Measurements from ENCODE around the gene GEMIN5.
"Not testable (repeated sequence)": the region's sequence is repeated elsewhere in the genome, so short reads cannot be mapped to it uniquely, and the experiment has no call there.

Gene GEMIN5

DNA sequence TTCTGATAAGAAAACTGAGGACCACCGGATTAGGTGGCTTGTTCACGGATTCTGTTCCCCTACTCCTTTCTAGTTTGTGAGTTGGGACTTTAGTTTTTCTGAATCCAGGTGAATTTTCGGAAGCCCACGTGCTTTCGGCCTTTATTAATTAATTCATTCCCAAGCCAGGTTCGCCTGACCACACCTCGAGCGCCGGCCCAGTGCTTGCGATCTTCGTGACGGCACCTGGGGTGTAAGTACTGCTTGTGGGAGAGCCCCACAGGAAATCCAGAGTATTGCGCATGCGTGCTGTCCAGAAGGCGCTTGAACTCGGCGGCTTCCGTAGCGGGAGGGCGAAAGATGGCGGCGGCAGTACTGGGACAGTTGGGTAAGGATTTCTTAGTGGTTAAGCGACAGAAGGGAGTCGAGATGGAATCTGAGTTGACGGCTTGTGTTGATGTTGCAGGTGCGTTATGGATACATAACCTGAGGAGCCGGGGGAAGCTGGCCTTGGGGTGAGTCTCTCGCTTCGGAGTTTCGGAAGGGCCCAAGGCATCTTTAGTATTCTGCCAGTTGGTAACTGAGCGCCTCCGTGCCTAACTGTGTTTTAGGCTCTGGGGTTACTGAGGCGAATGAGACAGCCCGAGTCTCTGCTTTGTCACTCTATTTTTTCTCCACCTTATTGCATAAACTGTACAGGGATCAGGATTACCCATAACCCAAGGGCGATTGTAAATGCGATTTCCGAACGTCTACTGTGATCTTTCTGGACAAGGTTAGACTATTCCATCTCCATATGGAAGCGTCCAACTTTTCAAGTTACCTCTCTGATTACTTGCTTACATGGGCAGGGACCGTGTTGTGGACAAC, 3.0 kb upstream of the GEMIN5 start, which contains the start of gene MRPL22:
Gene MRPL22 (plus strand): TSS at position 302 of the 849 bp plus-strand sequence. CDS start 38 bp downstream, at position 340.
- DNase-seq, result peak; percentile 92

DNA sequence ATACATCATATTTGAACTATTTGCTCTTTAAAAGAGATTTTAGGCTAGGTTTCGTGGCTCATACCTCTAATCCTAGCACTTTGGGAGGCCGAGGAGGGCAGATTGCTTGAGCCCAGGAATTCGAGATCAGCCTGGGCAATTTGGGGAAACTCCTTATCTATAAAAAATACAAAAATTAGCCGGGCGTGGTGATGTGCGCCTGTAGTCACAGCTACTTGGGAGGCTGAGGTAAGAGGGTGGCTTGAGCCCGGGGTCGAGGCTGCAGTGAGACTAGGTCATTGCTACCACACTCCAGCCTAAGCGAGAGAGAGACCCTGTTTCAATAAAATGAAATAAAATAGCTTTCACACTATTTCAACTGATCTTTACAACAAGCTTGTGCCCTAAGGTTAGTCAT, 2.4 kb upstream of the GEMIN5 start:
- no peak for DNase-seq

GRCh38 chr5:154939387-154939786, 1.4 kb upstream of the GEMIN5 start:
- DNase-seq, result not testable (repeated sequence)

DNA sequence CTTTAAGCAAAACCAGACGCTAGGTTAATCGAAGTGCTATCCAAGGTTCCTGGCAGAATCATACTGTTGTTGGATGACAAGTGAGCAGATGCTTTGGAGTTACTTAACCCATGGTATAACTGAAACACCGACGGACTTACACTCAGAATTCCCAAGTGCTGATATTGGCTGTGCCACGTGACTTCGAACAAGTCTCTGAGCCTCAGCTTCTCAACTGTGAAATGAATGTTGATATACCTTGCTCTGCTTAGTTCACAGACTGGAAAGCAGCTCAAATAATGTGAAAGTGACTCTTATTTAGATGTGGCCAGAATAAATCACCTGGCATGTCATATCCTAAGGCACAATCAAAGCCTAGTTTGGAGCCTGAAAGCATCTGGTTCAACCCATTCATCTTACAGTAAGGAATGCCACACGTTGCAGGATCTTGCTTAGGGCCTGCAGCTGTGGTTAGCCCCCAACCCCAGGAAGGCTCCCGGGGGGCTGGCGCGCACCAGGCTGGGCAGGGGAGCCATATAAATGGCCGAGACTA, 759 bp downstream of the GEMIN5 start:
- no peak for DNase-seq

GRCh38 chr5:154934881-154935280, 3.1 kb downstream of the GEMIN5 start:
- no peak for DNase-seq

- DNase-seq, result no peak
Measured at GRCh38 chr5:154933537-154933936, 4.5 kb downstream of the GEMIN5 start.

DNA sequence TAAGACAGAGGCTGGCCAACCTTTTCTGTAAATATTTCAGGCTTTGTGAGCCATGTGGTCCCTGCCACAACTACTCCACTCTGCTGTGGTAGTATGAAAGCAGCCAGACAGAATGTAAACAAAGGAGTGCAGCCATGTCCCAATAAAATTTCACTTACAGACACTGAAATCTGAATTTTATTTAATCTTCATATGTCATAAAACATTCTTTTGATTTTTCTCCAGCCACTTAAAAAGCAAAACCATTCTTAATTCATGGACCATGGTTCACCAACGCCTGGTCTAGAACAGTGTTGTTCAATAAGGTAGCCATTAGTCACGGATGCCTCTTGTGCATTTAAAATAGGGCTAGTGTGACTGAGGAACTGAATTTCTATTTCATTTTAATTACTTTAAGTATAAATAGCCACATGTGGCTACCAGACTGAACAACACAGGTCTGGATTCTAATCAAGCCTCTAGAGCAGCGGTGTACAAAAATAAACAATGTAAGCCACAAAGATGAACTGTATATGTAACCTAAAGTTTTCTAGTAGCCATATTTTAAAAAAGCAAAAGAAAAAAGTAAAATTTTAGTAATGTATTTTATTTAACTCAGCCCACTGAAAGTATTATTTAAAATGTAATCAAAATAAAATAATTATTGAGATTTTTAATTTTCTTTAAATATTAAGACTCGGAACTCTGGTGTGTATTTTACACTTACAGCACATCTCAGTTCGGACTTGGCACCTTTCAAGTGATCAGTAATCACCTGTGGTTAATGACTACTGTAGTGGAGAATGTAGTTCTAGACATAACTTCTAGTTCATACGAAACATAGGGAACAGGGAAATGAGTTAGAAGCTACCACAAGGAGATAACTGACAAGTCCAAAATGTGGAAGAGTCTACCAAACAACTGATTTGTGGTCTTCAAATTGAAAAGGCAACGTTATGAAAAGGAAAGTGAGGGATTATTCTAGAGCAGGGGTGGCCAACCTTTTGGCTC, 14.3 kb downstream of the GEMIN5 start:
- no peak for DNase-seq

DNA sequence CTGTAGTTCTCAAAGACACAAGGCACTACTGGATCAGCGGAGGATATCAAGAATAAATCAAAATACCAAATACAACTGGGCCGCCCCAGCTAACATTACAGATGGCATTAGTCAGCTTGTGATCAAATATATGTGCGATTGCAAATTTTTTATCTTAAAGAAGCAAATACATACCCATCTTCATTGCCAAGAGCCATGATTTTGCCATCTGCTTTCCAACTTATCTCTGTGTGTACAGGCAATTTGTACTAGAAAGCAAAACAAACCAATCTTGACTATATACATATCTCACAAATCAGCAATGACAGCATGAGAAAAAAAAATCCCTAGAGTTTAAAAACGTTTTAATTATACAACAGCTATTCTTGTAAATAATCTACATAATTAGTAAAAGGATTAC, 20.3 kb downstream of the GEMIN5 start:
- no peak for DNase-seq

GRCh38 chr5:154916874-154917273, 21.1 kb downstream of the GEMIN5 start:
- no peak for DNase-seq

GRCh38 chr5:154905601-154906000, 32.4 kb downstream of the GEMIN5 start:
- not testable (repeated sequence) for DNase-seq

DNA sequence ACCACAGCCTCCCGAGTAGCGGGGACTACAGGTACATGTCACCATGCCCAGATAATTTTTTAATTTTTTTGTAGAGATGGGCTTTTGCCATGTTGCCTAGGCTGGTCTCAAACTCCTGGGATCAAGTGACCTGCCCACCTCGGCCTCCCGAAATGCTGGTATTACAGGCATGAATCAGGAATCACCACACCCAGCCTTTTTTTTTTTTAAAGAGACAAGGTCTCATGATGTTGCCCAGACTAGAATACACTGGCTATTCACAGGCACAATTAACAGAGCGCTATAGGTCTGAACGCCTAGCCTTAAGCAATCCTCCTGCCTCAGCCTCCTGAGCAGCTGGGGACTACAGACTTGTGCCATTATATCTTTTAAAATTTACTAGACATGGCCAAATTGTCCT, 36.1 kb downstream of the GEMIN5 start:
- no peak for DNase-seq

- DNase-seq, result peak; percentile 15
Measured at GRCh38 chr5:154901276-154901675, 36.7 kb downstream of the GEMIN5 start.

- DNase-seq, result no peak
Measured at GRCh38 chr5:154900066-154900465, 37.9 kb downstream of the GEMIN5 start.

DNA sequence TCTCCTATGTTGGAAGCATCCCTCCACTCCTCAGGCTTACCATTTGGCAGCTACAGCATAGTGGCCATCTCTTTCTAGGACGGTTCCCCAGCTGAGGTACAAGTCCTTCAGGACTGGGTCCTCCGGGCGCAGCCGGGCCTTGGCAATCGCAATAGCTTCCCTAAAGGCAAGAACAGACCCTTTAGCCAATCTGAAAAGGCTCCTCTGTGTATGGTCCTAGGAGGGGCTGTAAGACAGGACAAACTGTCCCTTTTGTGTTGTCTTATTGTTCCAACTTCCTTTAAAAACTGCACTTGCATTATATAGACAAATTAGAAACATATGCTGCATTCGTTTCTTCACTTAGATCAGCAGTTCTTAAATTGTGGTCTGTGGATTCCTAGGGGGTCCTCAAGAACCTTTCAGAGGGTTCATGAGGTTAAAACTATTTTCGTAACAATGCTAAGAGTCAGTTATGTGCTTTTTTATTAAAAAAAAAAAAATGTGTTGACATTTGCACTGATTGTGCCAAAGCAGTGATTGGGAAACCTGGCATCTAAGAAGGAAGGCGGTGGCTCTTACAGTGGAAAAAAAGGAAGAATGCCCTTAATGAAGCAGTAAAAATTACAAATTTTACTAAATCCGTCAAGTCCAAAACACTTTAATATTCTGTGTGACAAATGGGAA, 38.7 kb downstream of the GEMIN5 start:
- DNase-seq, result no peak

DNA sequence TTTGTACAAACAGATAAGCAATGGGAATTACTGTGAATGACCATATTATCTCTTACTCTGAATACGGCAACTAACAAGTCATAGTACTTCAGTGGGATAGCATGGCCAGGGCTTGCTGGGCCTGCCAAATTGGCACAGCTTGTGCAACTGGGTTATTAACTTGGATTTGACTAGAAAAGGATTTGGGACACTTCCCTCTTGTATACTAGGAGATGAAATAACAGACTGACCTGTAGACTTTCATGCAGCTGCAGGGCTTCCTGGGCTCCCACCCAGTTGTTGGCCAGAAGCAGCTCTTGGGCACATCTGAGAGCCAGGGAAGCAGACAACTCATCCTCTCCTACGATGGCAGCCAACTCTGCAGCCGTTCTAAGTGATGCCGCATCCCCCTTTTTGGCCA, 39.8 kb downstream of the GEMIN5 start:
- DNase-seq, result no peak

DNA sequence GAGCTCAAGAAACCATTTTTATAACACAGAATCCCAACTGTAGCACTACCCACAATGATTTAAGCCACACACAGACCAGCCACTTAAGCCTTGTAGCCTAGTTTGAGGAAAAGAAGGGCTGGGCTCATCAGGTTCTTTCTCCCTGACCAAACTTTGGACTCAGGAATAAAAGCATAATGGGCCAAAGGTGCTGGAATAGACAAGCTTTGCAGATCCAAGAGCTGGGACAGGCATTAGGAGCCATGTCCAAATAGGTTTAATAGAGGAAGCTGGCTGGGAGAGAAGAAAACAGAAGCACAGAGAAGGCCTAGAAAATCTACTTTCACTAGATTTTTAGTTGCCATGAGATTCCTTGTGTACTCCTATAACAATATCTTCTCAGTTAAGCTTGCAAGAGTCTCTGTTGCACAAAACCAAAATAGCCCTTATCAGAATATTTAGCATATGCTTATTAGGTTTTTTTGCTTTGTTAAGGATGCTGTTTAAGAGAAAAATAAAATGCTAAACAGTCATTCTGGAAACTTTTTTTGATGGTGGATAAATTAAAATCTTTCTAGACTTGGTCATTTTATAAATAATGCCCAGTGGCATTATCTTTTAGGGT, 41.3 kb downstream of the GEMIN5 start:
- DNase-seq, result no peak

- DNase-seq, result no peak
Measured at GRCh38 chr5:154895606-154896561, 42.1 kb downstream of the GEMIN5 start.

- no peak for DNase-seq
Measured at GRCh38 chr5:154893381-154893780, 44.6 kb downstream of the GEMIN5 start.

- no peak for DNase-seq
Measured at GRCh38 chr5:154892369-154892771, 45.6 kb downstream of the GEMIN5 start.

DNA sequence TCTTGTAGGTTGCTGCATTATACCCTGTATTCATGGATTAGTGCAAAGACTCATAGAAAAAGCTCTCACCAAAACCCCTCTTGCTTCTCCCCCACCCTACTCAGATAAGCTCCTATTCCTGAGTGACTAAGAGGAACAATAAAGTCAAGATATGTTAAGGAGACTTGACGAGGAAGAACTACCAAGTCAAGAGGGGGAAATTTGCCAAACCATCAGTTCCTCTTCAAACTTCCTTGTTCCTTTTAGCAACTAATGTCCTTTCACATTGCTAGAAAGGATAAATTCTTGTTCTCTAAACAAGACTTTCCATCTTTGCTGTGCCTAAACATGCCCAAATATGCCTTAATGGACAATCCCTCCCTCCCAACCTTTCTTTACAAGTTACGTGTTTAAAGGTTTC, 52.6 kb downstream of the GEMIN5 start:
- DNase-seq, result no peak

GRCh38 chr5:154884424-154884823, 53.6 kb downstream of the GEMIN5 start:
- no peak for DNase-seq

Data from fibroblast of skin of back (primary cell).